Heart left ventricle (tissue), 13 donors: ENCODE data around the gene SEPTIN11.

Experiments
- CTCF ChIP-seq, 12 donors: fragments of 200-600 bp; sonication (generic) in 4 of 12; IDR thresholded peaks; one replicate each; pipeline versions ENCODE4 v1.5.0 to v1.8.0; 2018 to 2022; ENCODE audit warnings: antibody characterized with exemption in 12 of 12, mild to moderate bottlenecking in 5 of 12
- POLR2A ChIP-seq, 2 donors: fragments of 450-650 bp; IDR thresholded peaks; one replicate each; pipeline ENCODE4 v1.6.1; 2017; ENCODE audit warnings: antibody characterized with exemption in 2 of 2, mild to moderate bottlenecking in 2 of 2, moderate library complexity in 2 of 2
- donor health status: ischemic (EF 13 %, LVEDD 7.1; RV severe dilation, severe dysfunction).
- donor health status: DM: no; HTN: yes; CAD: no.
- donor health status: DM: no; HTN: no; CAD: no.
- donor health status: ischemic (EF 25% LVEDD 6.9; RV normal size, moderate dysfunction).
- donor health status: ischemic (EF 25% LVEDD 5.7; RV mildly dilated, moderate dysfunction).
- donor health status: ischemic (EF 35%, LVEDD 5.7; RV mildly dilated, moderate dysfunction).
- donor health status: nonischemic (EF 11% LVEDD 7.7; RV severe dilation, severe dysfunction).
- donor health status: DM: yes; HTN: yes; CAD: no.
- donor health status: PGD.
- donor health status: ischemic (EF 29% LVEDD 5.4; RV normal size, mild dysfunction).
- donor health status: nonischemic (EF 23%, LVEDD 6.1; RV moderate dilation, normal function).

DNA sequence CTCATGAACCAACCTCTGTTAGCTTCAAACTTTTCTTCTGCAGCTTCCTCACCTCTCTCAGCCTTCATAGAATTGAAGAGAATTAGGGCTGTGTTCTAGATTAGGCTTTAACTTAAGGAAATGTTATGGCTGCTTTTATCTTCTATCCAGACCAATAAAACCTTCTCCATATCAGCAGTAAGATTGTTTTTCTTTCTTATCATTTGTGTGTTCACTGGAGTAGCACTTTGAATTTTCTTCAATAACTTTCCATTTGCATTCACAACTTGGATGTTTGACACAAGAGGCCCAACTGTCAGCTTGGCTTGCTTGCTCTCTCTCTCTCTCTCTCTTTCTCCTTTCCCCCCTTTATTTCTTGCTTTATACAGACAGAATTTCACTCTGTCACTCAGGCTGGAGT, 28.8 kb upstream of the SEPTIN11 start:
- TF ChIP-seq CTCF (IDR thresholded peaks at IDR 0.05) (no peak), POLR2A (IDR thresholded peaks at IDR 0.05) (no peak)
